Measurements from ENCODE around the gene TCF12.

- TF ChIP-seq POLR2A (IDR thresholded peaks at IDR 0.05) = no peak
- TF ChIP-seq CTCF (IDR thresholded peaks at IDR 0.05) = no peak
Observed at GRCh38 chr15:57134851-57135250, 216.4 kb downstream of the TCF12 start.
